Kidney (tissue), 14 donors: Measurements from ENCODE around the gene STIM1. TPM values are rescaled to one million over a fixed set of nuclear protein-coding genes. Genes with fewer than 3 reads are reported as not detected.
"Not testable (repeated sequence)": the region's sequence is repeated elsewhere in the genome, so short reads cannot be mapped to it uniquely, and the experiment has no call there.

Source experiments
- DNase-seq, 5 donors: peaks; one replicate each; pipeline ENCODE4 v3.0.0-alpha.2; 2013 to 2020
- FAIRE-seq: peaks from 2 replicates; lab custom pipeline; 2012; peaks lifted over from hg19 to GRCh38; lab: Jason Lieb, UNC
- H3K27ac ChIP-seq, 2 donors: one replicate each; pipeline ENCODE4 v1.7.0; 2013; ENCODE audit warnings: low read depth in 2 of 2, low read length in 2 of 2, inconsistent platforms in 1 of 2
- H3K27me3 ChIP-seq: one replicate; pipeline ENCODE4 v1.7.1; 2013; ENCODE audit warnings: low read length, inconsistent platforms; ENCODE audit not compliant: control insufficient read depth, insufficient read depth
- H3K36me3 ChIP-seq, 3 donors: one replicate each; pipeline versions ENCODE4 v1.7.0 to v1.7.1; 2013; ENCODE audit warnings: low read length in 3 of 3, control low read depth in 1 of 3, inconsistent platforms in 1 of 3; ENCODE audit not compliant: insufficient read depth in 3 of 3, control insufficient read depth in 2 of 3
- H3K4me1 ChIP-seq, 3 donors: one replicate each; pipeline versions ENCODE4 v1.7.0 to v1.7.1; 2013; ENCODE audit warnings: low read length in 3 of 3, inconsistent platforms in 1 of 3, low read depth in 1 of 3; ENCODE audit not compliant: control insufficient read depth in 2 of 3, insufficient read depth in 2 of 3
- H3K4me3 ChIP-seq, 3 donors: one replicate each; pipeline versions ENCODE4 v1.7.0 to v1.8.1; 2013; ENCODE audit warnings: low read length in 3 of 3, control low read depth in 1 of 3, inconsistent platforms in 1 of 3
- H3K9ac ChIP-seq, 3 donors: one replicate each; pipeline versions ENCODE4 v1.7.0 to v1.7.1; 2013; ENCODE audit warnings: low read length in 3 of 3, control low read depth in 1 of 3, inconsistent platforms in 1 of 3
- H3K9me3 ChIP-seq, 3 donors: one replicate each; pipeline versions ENCODE4 v1.7.0 to v1.7.1; 2013; ENCODE audit warnings: low read length in 3 of 3, control low read depth in 1 of 3, inconsistent platforms in 1 of 3; ENCODE audit not compliant: control insufficient read depth in 2 of 3, insufficient read depth in 1 of 3
- intact Hi-C: fragments of 100-400 bp; cut with DNase I; formaldehyde crosslinking; loops from one replicate; pipeline ENCODE4 v1.11.1; 2022
- polyA plus RNA-seq: library from polyadenylated mRNA; stranded (reverse); fragments of 350-450 nt; fragmentation: Illumina TruSeq; extraction: RNeasy Lipid Tissue Mini Kit (QIAGEN cat#74804); gene quantifications from one replicate; pipeline ENCODE4 v1.2.3, GENCODE V29; 2014; ENCODE audit warnings: low read depth, low replicate concordance; ENCODE audit not compliant: insufficient read depth
- total RNA-seq: library from RNA; stranded (reverse); fragmentation: NEBNext Ultra II Directional; extraction: Animal tissue kit (Norgen Biotek cat#: 25700); gene quantifications from one replicate; pipeline ENCODE4 v1.2.1, GENCODE V29; 2021
- TF ChIP-seq, protein P1 (sequence below): IDR thresholded peaks from 3 replicates; pipeline ENCODE4 v1.5.1; 2012; ENCODE audit warnings: mild to moderate bottlenecking, moderate library complexity, borderline replicate concordance; ENCODE audit not compliant: insufficient read depth; ENCODE audit errors: extremely low read depth
- donor health status: control.
- donor health status: control.
- donor health status: control.
- donor health status: control.
- donor health status: control.
- donor health status: DM: yes; HTN: yes; CAD: no.
- donor health status: Normal renal cell carcinoma (clear cell type).

Gene STIM1
- total and polyA plus RNA-seq, 2 donors from 2014 or later = 15.7 to 68.0 TPM

DNA sequence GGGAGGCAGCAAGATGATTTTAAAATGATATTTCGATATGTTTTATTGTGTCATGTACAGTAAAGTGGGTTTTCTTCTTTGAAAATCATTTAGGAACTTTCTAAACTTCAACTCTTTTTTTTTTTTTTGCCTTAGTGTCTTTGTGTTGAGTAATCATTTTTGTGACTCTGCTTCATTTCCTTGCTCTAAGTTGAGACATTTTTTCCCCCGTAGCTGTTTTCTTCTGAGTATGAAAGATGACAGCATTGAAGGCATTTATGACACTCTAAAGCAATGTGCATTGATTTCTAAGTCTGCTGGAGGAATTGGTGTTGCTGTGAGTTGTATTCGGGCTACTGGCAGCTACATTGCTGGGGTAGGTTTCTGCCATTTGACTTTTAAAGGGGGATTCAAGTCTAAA, 262.6 kb downstream of the STIM1 start:
- TF ChIP-seq, protein P1, sequence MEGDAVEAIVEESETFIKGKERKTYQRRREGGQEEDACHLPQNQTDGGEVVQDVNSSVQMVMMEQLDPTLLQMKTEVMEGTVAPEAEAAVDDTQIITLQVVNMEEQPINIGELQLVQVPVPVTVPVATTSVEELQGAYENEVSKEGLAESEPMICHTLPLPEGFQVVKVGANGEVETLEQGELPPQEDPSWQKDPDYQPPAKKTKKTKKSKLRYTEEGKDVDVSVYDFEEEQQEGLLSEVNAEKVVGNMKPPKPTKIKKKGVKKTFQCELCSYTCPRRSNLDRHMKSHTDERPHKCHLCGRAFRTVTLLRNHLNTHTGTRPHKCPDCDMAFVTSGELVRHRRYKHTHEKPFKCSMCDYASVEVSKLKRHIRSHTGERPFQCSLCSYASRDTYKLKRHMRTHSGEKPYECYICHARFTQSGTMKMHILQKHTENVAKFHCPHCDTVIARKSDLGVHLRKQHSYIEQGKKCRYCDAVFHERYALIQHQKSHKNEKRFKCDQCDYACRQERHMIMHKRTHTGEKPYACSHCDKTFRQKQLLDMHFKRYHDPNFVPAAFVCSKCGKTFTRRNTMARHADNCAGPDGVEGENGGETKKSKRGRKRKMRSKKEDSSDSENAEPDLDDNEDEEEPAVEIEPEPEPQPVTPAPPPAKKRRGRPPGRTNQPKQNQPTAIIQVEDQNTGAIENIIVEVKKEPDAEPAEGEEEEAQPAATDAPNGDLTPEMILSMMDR = no peak
- Histone ChIP-seq H3K9me3 (no peaks in the 10 kb centered on the region), H3K27ac (no peak overlapping the region), H3K9ac (no peak overlapping the region), H3K4me3 (no peak overlapping the region), H3K4me1 (no peaks in the 10 kb centered on the region), H3K36me3 (peaks cover 2 to 9% (median 8%) of the 10 kb centered on the region in 3 donors), H3K27me3 (no peaks in the 10 kb centered on the region)
- FAIRE-seq (no peak), DNase-seq (no peak)
- intact Hi-C loops = no loop called here

DNA sequence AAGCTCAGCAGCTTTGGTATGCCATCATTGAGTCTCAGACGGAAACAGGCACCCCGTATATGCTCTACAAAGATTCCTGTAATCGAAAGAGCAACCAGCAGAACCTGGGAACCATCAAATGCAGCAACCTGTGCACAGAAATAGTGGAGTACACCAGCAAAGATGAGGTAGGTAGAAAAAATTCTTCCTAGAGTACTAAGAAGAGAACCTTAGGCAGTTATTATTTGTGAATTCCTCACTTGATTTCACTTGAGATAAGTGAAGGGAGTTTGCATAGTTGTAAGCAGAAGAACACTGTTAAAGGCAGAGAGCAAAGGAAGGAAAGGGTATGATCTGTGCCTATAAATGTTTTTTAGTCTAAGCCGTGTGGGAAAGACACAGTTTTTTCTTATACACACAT, 267.8 kb downstream of the STIM1 start:
- FAIRE-seq = no peak
- H3K9ac ChIP-seq = no peak overlapping the region
- no peaks in the 10 kb centered on the region for H3K4me1 ChIP-seq
- H3K4me3 ChIP-seq = no peak overlapping the region
- no peaks in the 10 kb centered on the region for H3K9me3 ChIP-seq
- no peak for DNase-seq
- intact Hi-C loops = no loop called here
- TF ChIP-seq, protein P1 = no peak
- H3K27me3 ChIP-seq = no peaks in the 10 kb centered on the region
- H3K27ac ChIP-seq = no peak overlapping the region
- peaks cover 2 to 20% (median 13%) of the 10 kb centered on the region in 3 donors for H3K36me3 ChIP-seq

DNA sequence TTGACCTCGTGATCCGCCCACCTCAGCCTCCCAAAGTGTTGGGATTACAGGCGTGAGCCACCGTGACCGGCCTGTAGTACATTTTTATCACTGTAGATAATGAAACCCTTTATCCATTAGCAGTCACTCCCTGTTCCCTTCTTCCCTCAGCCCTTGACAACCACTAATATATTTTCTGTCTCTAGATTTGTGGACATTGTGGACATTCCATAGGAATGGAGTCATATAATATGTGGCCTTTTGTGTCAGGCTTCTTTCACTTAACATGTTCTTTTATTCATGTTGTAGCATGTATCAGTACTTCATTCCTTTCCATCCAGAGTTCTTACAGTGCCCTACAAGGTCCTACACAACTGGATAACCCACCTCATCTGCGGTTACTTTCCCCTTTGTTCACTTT, 269.7 kb downstream of the STIM1 start:
- Histone ChIP-seq H3K4me3 (no peak overlapping the region), H3K27ac (no peak overlapping the region), H3K9me3 (no peaks in the 10 kb centered on the region), H3K36me3 (peaks cover 2 to 20% (median 13%) of the 10 kb centered on the region in 3 donors), H3K4me1 (no peaks in the 10 kb centered on the region), H3K27me3 (no peaks in the 10 kb centered on the region), H3K9ac (no peak overlapping the region)
- intact Hi-C loops = no loop called here
- FAIRE-seq = no peak
- TF ChIP-seq, protein P1 = no peak
- DNase-seq = no peak

DNA sequence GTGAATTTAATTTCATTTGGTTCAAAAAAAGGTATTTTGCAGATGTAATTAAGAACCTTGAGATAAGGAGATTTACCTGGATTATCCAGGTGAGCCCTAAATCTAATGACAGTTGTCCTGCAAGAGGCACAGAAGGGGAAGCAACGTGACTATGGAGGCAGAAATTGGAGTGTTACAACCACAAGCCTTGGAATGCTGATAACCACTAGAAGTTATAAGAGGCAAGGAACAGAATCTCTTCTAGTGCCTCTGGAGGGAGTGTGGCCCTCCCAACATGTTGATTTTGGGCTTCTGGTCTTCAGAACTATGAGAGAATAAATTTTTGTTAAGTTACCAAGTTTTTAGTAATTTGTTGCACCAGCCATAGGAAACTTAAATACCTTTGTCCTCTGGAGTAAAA, 271.9 kb downstream of the STIM1 start:
- TF ChIP-seq, protein P1 = no peak

DNA sequence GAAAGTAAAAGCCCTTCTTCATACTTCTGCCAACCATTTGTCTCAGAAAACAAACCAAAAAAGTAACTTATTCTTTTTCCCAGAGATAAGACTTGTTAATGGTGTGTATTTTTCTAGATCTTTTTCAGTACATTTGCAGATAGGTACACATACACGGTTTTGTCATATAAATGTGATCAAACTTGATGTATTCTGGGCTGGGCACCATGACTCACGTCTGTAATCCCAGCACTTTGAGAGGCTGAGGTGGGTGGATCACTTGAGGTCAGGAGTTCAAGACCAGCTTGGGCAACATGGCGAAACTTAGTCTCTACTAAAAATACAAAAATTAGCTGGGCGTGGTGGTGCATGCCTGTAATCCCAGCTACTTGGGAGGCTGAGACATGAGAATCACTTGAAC, 274.8 kb downstream of the STIM1 start:
- intact Hi-C loops, H3K4me3 ChIP-seq: not testable (repeated sequence)
- peaks cover 0 to 20% (median 9%) of the 10 kb centered on the region in 3 donors for H3K36me3 ChIP-seq

More for the DNA sequence above, 271.9 kb downstream of the STIM1 start:
- intact Hi-C loops = no loop called here
- Histone ChIP-seq H3K27ac (no peak overlapping the region), H3K4me3 (no peak overlapping the region), H3K36me3 (peaks cover 0 to 15% (median 7%) of the 10 kb centered on the region in 3 donors), H3K9ac (no peak overlapping the region), H3K9me3 (no peaks in the 10 kb centered on the region), H3K27me3 (no peaks in the 10 kb centered on the region), H3K4me1 (no peaks in the 10 kb centered on the region)
- DNase-seq = no peak
- no peak for FAIRE-seq

More for the DNA sequence above, 274.8 kb downstream of the STIM1 start:
- not testable (repeated sequence) for H3K27me3 ChIP-seq, H3K9me3 ChIP-seq, H3K9ac ChIP-seq, FAIRE-seq, H3K27ac ChIP-seq, DNase-seq, H3K4me1 ChIP-seq
